ENCODE data around the gene SESTD1. TPM values are rescaled to one million over a fixed set of nuclear protein-coding genes. Genes with fewer than 3 reads are reported as not detected.

Gene SESTD1
- total RNA-seq, 3 donors from 2014 or later (not counting 1 experiment from before 2014, with no cell fraction given), result 14.7 to 25.2 (median 19.0) TPM

- Histone ChIP-seq H3K27me3 (ENCODE audit: control insufficient read depth, insufficient read depth, low read length) (no peaks in the 10 kb centered on the region), H3K4me1 (ENCODE audit: control insufficient read depth, insufficient read depth, low read length) (peaks cover 14% of the 10 kb centered on the region), H3K9me3 (ENCODE audit: control insufficient read depth, insufficient read depth, low read length) (no peaks in the 10 kb centered on the region), H3K36me3 (ENCODE audit: control insufficient read depth, insufficient read depth, low read length) (no peaks in the 10 kb centered on the region), H3K27ac (ENCODE audit: low read length) (no peak overlapping the region), H3K4me3 (ENCODE audit: low read length) (no peak overlapping the region)
- no peaks in the 10 kb centered on the region for H3K36me3 Mint-ChIP-seq
- intact Hi-C loops (cut with micrococcal nuclease), result no loop called here
- H3K9me3 Mint-ChIP-seq, result no peaks in the 10 kb centered on the region
- ATAC-seq, result no peak
- H3K4me1 Mint-ChIP-seq, result peaks cover 13 to 35% of the 10 kb centered on the region in 2 donors
- no peak for DNase-seq
- H3K27ac Mint-ChIP-seq, result no peak overlapping the region
- H3K27me3 Mint-ChIP-seq (ENCODE audit: low read depth in 2 of 2), result peaks cover 7 to 9% of the 10 kb centered on the region in 2 donors
- no peak overlapping the region for H3K4me3 Mint-ChIP-seq
- no CpG with 5 or more reads among the region's 2 CpGs for WGBS (ENCODE audit: insufficient coverage)
- no peak for TF ChIP-seq CTCF (IDR thresholded peaks at IDR 0.05)
Measured at GRCh38 chr2:179261151-179261825, 3.3 kb downstream of the SESTD1 start.

- H3K36me3 ChIP-seq (ENCODE audit: control insufficient read depth, insufficient read depth, low read length), result no peaks in the 10 kb centered on the region
- no peak overlapping the region for H3K4me3 ChIP-seq (ENCODE audit: low read length)
- H3K36me3 Mint-ChIP-seq, result no peaks in the 10 kb centered on the region
- H3K4me1 ChIP-seq (ENCODE audit: control insufficient read depth, insufficient read depth, low read length), result peaks cover 14% of the 10 kb centered on the region
- H3K27ac Mint-ChIP-seq, result no peak overlapping the region
- H3K27me3 Mint-ChIP-seq (ENCODE audit: low read depth in 2 of 2), result peaks cover under 1 to 2% of the 10 kb centered on the region in 2 donors
- WGBS (ENCODE audit: insufficient coverage), result 75% methylated on average over 3 of the region's 3 CpGs
- H3K27me3 ChIP-seq (ENCODE audit: control insufficient read depth, insufficient read depth, low read length), result no peaks in the 10 kb centered on the region
- DNase-seq (no peak), ATAC-seq (no peak)
- TF ChIP-seq CTCF (IDR thresholded peaks at IDR 0.05), result no peak
- no peak overlapping the region for H3K27ac ChIP-seq (ENCODE audit: low read length)
- no peak overlapping the region for H3K4me3 Mint-ChIP-seq
- intact Hi-C loops (cut with micrococcal nuclease), result no loop called here
- H3K9me3 ChIP-seq (ENCODE audit: control insufficient read depth, insufficient read depth, low read length), result no peaks in the 10 kb centered on the region
- H3K4me1 Mint-ChIP-seq, result peaks cover 15 to 28% of the 10 kb centered on the region in 2 donors
- no peaks in the 10 kb centered on the region for H3K9me3 Mint-ChIP-seq
Measured at GRCh38 chr2:179260224-179260623, 4.4 kb downstream of the SESTD1 start.

GRCh38 chr2:179255129-179255528 is 9.5 kb downstream of the SESTD1 start:
- WGBS (ENCODE audit: insufficient coverage), result no CpG with 5 or more reads among the region's 1 CpG
- Mint-ChIP-seq H3K4me3 (no peak overlapping the region), H3K27ac (peak overlapping the region in 1 of 2 donors; percentile 19), H3K4me1 (peaks cover 34 to 37% of the 10 kb centered on the region in 2 donors), H3K36me3 (no peaks in the 10 kb centered on the region), H3K9me3 (no peaks in the 10 kb centered on the region), H3K27me3 (ENCODE audit: low read depth in 2 of 2) (no peaks in the 10 kb centered on the region)
- ATAC-seq (no peak), DNase-seq (no peak)
- H3K27me3 ChIP-seq (ENCODE audit: control insufficient read depth, insufficient read depth, low read length), result no peaks in the 10 kb centered on the region
- no peak overlapping the region for H3K4me3 ChIP-seq (ENCODE audit: low read length)
- intact Hi-C loops (cut with micrococcal nuclease), result no loop called here
- peaks cover 3% of the 10 kb centered on the region for H3K4me1 ChIP-seq (ENCODE audit: control insufficient read depth, insufficient read depth, low read length)
- no peaks in the 10 kb centered on the region for H3K36me3 ChIP-seq (ENCODE audit: control insufficient read depth, insufficient read depth, low read length)
- TF ChIP-seq CTCF (IDR thresholded peaks at IDR 0.05), result no peak
- no peaks in the 10 kb centered on the region for H3K9me3 ChIP-seq (ENCODE audit: control insufficient read depth, insufficient read depth, low read length)
- H3K27ac ChIP-seq (ENCODE audit: low read length), result no peak overlapping the region

GRCh38 chr2:179253226-179253625 is 11.4 kb downstream of the SESTD1 start:
- no CpG with 5 or more reads among the region's 1 CpG for WGBS (ENCODE audit: insufficient coverage)
- Histone ChIP-seq H3K27ac (ENCODE audit: low read length) (no peak overlapping the region), H3K27me3 (ENCODE audit: control insufficient read depth, insufficient read depth, low read length) (no peaks in the 10 kb centered on the region), H3K36me3 (ENCODE audit: control insufficient read depth, insufficient read depth, low read length) (no peaks in the 10 kb centered on the region), H3K4me3 (ENCODE audit: low read length) (no peak overlapping the region), H3K9me3 (ENCODE audit: control insufficient read depth, insufficient read depth, low read length) (no peaks in the 10 kb centered on the region), H3K4me1 (ENCODE audit: control insufficient read depth, insufficient read depth, low read length) (peaks cover 2% of the 10 kb centered on the region)
- H3K4me3 Mint-ChIP-seq, result peak overlapping the region; percentile 43
- no peaks in the 10 kb centered on the region for H3K36me3 Mint-ChIP-seq
- no peak for TF ChIP-seq CTCF (IDR thresholded peaks at IDR 0.05)
- no peaks in the 10 kb centered on the region for H3K27me3 Mint-ChIP-seq (ENCODE audit: low read depth in 2 of 2)
- intact Hi-C loops (cut with micrococcal nuclease), result no loop called here
- ATAC-seq (peak; percentile 49 to 73 (median 61)), DNase-seq (peak in 1 of 2 donors; percentile 14)
- H3K9me3 Mint-ChIP-seq, result no peaks in the 10 kb centered on the region
- peak overlapping the region; percentile 63 to 67 for H3K27ac Mint-ChIP-seq
- peaks cover 42 to 43% of the 10 kb centered on the region in 2 donors for H3K4me1 Mint-ChIP-seq
